GM19193 (cell line): ENCODE results near the gene RAD51C.

Experiments
- POLR2A ChIP-seq: IDR thresholded peaks from 4 replicates; pipeline ENCODE4 v1.6.1; 2011; ENCODE audit not compliant: insufficient read depth, insufficient read length; ENCODE audit errors: extremely low read depth

Gene RAD51C

DNA sequence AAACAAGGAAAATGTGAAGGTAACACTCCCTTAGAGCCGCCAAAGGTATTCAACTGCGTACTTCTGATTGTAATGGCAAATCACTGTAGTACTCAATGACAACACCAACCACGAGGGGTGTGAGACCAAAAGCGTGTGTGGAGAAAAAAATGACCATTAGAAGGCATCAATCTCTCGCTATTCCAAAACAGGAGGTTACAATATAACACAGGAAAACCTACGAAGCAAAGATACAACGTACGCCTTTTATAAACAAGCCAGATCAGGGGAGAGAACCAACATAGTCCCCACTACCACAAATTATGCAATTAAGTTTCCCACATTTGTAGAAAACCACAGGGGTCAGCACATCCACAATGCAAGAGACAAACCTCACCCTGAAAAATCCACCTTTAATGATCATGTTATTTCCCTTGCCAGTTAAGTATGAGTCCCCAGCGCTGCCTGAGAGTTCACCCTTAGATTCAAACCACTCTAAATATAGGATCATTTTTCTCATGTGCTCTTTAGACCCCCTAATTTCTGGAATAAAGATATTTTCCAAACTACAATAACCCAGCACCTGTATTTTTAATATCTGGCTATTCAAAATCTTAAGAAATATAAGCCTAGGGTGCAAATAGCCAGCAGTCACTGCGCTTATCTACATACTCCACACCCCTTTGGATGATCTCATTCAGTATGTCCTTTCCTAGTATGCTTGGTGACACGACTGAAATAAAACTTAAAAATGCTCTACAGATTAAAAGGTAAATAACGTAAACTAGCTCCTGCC is 13.0 kb upstream of the RAD51C start:
- TF ChIP-seq POLR2A, result peak; percentile 84

DNA sequence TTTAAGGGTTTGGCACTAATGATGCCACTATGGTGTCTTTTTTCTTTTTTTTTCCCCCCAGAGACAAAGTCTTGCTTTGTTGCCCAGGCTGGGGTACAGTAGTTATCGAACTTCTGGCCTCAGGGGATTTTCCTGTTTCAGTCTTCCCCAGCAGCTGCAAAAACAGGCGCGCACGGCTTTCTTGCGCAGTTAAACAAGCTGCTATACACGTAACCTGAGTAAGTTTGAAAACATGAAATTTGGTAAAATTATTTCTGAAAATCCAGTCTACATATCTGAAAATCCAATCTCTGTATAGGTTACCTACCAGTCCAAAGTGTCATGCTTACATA is 12.4 kb upstream of the RAD51C start:
- TF ChIP-seq POLR2A, result no peak

DNA sequence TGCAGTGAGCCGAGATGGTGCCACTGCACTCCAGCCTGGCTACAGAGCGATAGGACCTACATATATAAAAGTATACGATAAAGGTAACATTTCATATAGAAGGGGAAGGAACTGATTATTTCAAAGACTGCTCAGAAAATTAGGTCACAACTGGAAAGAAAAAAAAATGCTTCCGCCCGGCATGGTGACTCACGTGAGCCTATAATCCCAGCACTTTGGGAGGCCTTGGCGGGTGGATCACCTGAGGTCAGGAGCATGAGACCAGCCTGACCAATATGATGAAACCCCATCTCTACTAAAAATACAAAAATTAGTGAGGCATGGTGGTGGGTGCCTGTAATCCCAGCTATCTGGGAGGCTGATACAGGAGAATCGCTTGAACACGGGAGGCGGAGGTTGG is 8.4 kb upstream of the RAD51C start:
- no peak for TF ChIP-seq POLR2A

DNA sequence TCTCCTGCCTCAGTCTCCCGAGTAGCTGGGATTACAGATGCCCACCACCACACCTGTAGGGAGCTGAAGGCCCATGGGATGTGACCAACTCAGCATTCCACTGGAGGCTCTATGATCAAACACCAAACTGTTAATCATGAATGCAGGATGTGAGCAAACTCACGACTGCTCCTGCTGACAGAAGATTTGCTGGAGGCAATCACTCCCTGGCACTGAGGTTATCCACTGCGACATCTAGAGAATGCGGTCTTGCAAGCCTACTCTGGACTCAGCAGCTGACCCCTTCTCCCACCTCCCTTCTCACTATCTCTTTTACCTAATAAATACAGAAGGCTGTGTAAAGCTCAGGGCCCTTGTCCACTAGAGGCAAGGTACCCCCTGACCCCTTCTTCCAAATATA is 5.4 kb upstream of the RAD51C start:
- no peak for TF ChIP-seq POLR2A

DNA sequence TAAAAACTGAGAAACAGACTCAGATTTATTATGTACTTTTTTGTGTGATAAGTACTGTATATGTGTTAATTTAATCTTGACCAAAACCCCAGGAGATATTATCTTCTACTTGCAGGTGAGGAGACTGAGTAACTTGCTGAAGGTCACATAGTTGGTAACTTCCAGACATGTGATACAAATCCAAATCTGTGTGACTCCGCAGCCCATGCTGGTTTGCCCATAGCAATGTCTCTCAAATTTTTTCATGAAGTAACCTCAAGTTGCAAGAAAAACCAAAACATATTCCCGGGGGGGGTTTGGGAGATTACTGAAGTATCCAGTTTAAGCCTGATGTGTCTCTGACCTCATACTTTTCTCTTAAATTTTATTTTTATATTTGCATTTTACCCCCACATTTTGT is 3.9 kb upstream of the RAD51C start:
- no peak for TF ChIP-seq POLR2A

DNA sequence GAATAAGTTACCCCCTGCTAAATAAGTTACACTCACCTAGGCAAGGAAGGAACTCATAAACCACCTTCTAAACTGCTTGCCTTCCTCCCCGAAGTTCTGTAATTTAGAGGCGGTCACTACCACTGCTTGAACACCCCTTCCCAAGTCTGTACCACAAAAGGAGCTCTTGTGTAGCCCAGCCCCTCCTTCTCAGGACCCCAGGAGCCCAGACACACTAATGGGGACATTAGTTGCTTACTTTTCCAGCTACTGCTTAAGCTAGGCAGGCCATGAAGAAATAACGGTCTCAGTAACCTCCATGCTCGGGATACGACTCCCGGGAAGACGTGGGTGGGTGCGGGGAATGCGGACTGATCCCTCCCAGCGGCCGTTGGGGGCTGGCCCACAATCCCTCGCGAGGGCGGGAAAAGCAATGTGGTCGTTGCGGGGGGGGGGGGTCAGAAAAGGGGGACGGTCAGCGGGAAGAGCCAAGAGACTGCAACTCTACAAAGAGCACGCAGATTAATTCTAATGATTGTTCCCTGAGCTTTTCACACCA is 632 bp upstream of the RAD51C start, which contains the start of gene TEX14:
Gene TEX14, minus strand, starts transcription at position 345 of the 538 bp plus-strand sequence. CDS start 40,044 bp downstream, outside the sequence.
- TF ChIP-seq POLR2A, result no peak

DNA sequence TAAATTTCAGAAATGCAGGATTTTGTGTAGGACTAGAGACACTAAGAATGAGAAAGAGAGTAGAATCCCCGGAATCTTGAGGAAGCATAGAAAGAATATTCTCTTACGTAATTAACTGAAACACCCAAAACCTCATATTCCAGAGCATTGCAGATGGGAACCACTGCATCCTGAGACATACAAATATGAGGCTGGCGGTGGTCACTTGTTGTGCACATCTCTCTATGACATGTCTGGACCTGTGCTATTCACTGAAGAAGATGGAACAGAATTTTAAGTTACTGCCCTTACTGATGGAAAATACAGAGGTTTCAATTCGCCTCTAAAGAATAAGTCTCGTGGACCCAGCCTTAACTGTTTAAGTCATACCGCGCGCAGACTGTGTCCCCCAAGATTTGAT is 806 bp downstream of the RAD51C start:
- TF ChIP-seq POLR2A, result no peak

DNA sequence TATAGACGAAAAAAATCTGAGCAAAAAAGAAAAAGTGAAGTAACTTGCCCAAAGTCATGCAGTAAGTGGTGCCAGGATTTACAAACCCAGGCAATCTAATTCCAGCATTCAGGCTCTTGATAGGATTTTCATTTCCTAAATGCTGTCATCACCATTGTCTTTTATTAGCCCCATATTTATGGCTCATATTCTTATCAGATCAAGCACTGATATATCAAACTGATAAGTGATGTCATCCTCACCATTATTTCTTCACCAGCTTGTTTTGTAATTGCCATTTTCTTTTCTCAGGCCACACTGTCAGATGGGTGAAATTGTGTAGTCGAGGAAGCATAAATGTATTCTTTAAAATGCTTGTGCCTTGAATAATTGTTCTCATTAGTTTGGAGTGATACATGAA is 1.3 kb downstream of the RAD51C start:
- TF ChIP-seq POLR2A, result no peak

DNA sequence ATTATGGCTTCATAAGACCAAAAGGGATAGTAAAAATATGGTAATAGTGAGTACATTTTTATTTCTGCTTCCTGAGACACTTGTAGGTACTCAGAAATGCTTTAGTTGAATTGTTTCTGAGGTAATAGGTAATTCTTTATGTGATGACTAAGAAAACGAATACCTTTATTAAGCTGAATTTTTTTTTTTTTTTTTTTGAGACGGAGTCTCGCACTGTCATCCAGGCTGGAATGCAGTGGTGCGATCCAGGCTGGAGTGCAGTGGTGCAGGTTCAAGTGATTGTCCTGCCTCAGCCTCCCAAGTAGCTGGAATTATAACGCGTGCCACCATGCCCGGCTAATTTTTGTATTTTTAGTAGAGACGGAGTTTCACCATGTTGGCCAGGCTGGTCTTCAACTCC is 1.9 kb downstream of the RAD51C start:
- no peak for TF ChIP-seq POLR2A

DNA sequence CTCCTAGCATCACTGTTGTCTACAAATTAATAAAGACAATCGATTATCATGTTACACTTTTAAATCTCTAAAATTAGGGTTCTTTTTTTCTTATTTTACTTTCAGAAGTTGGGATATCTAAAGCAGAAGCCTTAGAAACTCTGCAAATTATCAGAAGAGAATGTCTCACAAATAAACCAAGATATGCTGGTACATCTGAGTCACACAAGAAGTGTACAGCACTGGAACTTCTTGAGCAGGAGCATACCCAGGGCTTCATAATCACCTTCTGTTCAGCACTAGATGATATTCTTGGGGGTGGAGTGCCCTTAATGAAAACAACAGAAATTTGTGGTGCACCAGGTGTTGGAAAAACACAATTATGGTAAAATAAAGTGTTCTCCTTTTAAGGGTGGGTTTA is 2.4 kb downstream of the RAD51C start:
- TF ChIP-seq POLR2A, result no peak

DNA sequence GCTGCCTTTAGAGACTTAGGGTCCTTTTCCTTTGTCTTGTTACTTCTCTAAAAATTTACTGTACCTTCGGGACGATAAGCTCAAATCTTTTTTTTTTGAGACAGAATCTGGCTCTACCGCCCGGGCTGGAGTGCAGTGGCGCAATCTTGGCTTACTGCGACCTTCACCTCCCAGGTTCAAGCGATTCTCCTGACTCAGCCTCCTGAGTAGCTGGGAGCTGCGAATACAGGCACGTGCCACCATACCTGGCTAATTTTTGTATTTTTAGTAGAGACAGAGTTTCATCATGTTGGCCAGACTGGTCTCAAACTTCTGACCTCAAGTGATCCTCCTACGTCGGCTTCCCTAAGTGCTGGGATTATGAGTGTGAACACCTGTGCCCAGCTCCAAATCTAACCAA is 7.4 kb downstream of the RAD51C start:
- TF ChIP-seq POLR2A, result no peak

DNA sequence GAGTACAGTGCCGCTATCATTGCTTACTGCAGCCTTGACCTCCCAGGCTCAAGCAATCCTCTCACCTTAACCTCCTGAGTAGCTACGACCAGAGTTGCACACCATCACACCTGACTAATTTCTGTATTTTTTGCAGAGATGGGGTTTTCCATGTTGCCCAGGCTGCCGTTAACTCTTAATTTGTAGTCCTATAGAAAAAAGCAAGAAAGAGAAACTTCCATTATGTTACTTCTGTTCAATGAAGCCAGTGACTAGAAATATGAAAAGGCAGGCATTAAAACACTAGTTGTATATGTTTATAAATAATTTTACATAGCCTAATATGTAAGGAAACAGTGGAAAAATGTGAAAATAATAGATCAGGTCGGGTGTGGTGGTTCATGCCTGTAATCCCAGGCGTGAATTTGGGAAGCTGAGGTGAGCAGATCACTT is 9.7 kb downstream of the RAD51C start:
- no peak for TF ChIP-seq POLR2A

DNA sequence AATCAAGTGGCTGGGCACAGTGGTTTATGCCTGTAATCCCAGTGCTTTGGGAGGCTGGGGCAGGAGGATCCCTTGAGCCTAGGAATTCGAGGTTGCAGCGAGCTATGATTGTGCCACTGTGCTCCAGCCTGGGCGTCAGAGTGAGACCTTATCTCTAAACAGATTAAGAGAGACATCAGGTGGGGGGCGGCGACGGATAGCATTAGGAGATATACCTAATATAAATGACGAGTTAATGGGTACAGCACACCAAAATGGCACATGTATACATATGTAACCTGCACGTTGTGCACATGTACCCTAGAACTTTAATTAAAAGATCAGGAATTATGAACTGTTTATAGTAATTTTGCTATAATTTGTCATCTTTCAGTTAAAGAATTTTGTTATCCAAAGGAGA is 10.3 kb downstream of the RAD51C start:
- no peak for TF ChIP-seq POLR2A

DNA sequence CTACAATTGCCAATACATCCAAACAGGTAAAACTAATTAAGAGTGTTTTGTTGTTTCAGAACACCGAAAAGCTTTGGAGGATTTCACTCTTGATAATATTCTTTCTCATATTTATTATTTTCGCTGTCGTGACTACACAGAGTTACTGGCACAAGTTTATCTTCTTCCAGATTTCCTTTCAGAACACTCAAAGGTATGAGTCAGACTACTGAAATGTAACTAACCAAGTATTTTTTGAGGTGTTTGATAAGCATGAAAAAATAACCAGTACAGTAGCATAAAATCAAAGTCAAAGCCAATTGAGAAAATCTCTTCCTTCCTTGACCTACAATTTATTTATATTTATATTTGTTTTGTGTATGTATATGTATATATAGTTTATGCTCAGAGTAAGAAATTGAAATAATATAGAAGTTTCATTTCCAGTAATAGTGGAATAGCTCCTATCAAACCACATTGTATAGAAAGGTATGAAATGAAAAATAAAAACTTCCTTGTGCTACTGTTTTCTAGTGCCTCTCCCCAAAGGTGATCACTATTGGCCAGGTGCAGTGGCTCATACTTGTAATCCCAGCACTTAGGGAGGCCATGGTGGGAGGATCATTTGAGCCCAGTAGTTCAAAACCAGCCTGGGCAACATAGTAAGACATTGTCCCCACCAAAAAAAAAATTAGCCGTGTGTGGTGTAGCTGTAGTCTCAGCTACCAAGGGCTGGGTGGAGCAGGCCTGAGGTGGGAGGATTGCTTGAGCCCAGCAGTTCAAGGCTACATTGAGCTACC is 10.9 kb downstream of the RAD51C start:
- no peak for TF ChIP-seq POLR2A

DNA sequence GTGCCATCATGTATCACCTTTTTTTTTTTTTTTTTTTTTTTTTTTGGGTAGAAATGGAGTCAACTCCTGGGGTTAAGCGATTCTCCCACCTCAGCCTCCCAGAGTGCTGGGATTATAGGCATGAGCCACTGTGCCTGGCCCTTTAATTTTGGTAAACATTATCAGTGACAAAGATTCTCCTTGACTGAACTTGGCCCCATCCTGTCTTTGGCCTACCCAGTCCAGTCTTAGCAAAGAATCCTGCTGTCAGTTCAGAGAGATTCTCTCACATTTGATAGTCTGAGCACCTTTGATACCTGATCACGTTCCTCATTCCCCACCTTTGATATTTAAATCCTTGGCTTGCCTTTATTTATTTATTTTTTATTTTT is 11.5 kb downstream of the RAD51C start:
- no peak for TF ChIP-seq POLR2A

DNA sequence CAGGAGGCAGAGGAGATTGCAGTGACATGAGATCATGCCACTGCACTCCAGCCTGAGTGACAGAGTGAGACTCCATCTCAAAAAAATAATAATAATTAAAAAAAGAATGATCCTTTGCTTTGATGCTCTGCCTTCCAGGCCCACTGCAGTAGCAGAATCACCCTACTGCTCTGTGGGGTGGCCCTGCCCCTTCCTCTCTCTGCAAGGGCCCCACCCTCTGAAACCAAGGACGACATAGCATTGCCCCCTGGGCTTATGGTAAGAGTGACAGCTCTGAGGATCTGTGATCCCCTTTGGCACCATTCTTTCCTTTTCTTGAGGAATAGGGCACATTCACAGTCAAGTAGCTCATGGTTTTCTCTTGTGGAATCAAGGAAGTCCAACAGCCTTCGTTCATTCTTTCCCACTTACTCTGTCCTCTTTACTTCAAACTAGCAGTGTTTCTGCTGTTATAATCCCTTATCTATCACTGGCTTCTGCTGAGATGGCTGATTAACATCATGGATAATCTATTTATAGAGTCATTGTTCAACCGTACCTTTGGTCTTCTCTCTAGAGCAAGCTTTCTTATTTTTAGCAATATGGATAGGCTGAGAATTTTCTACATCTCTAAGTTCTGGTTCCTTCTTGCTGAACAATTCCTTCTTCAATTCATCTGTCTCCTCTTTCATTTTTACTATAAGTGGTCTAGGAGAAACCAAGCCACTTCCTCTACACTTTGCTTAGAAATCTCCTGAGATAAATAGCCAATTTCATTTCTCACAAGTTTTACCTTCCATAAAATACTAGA is 14.1 kb downstream of the RAD51C start:
- no peak for TF ChIP-seq POLR2A

DNA sequence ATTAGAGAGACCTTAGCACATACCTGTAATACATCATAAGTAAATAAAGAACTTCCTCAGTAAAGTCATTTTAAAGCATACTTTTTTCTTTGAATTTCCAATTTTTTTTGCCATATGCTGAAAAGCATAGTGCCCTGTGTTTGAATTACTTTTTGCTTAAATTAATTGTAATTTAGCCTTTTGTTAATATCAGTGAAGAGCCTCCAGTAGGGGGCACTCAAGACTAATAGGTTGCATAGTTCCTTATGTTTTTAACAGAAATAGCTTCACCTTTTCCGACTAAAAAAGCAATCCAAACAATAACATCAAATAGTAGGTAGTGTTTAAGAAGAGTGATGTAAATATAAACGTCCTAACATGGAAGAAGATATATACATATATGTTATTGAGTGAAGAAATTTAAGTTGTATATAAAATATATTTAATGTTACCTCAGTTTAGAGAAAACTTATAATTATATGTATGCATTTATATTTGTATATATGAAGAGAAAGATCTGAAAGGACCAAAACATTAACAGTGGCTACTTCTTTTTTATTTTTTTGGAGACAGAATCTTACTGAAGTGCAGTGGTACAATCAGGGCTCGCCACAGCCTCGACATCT is 18.6 kb downstream of the RAD51C start:
- no peak for TF ChIP-seq POLR2A
